ES-I3 (cell line): Measurements from ENCODE around the gene KCNAB2.

Experiments
- H3K36me3 ChIP-seq: 2 replicates; pipeline ENCODE4 v1.6.1; 2013; ENCODE audit warnings: mild to moderate bottlenecking, low read length, control low read depth, moderate library complexity; ENCODE audit not compliant: insufficient read depth
- H3K4me1 ChIP-seq: 2 replicates; pipeline ENCODE4 v1.6.1; 2013; ENCODE audit warnings: mild to moderate bottlenecking, control low read depth, low read length; ENCODE audit not compliant: insufficient read depth
- H3K9ac ChIP-seq: 2 replicates; pipeline ENCODE4 v1.6.1; 2013; ENCODE audit warnings: low read depth, mild to moderate bottlenecking, low read length, moderate library complexity
- H3K9me3 ChIP-seq: 2 replicates; pipeline ENCODE4 v1.6.1; 2013; ENCODE audit warnings: mild to moderate bottlenecking, low read length, moderate library complexity; ENCODE audit not compliant: control insufficient read depth, insufficient read depth

KCNAB2 gene

GRCh38 chr1:6111991-6112689, 66.5 kb downstream of the KCNAB2 start:
- Histone ChIP-seq H3K9me3 (no peaks in the 10 kb centered on the region), H3K36me3 (no peaks in the 10 kb centered on the region), H3K9ac (no peak overlapping the region), H3K4me1 (peaks cover 6% of the 10 kb centered on the region; the same call in 1 of the 2 replicates)

GRCh38 chr1:6112690-6113005, 67.0 kb downstream of the KCNAB2 start:
- no peak overlapping the region for H3K9ac ChIP-seq
- H3K36me3 ChIP-seq = no peaks in the 10 kb centered on the region
- no peaks in the 10 kb centered on the region for H3K9me3 ChIP-seq
- H3K4me1 ChIP-seq = peaks cover 6% of the 10 kb centered on the region; the same call in 1 of the 2 replicates

GRCh38 chr1:6113116-6113515, 67.4 kb downstream of the KCNAB2 start:
- no peak overlapping the region for H3K9ac ChIP-seq
- no peaks in the 10 kb centered on the region for H3K9me3 ChIP-seq
- H3K4me1 ChIP-seq = peaks cover 6% of the 10 kb centered on the region; the same call in 1 of the 2 replicates

GRCh38 chr1:6113745-6114144, 68.1 kb downstream of the KCNAB2 start:
- Histone ChIP-seq H3K9me3 (no peaks in the 10 kb centered on the region), H3K4me1 (peaks cover 6% of the 10 kb centered on the region; the same call in 1 of the 2 replicates), H3K9ac (no peak overlapping the region), H3K36me3 (no peaks in the 10 kb centered on the region)

More at GRCh38 chr1:6113116-6113515, 67.4 kb downstream of the KCNAB2 start:
- H3K36me3 ChIP-seq = no peaks in the 10 kb centered on the region

GRCh38 chr1:6116137-6116536, 70.4 kb downstream of the KCNAB2 start:
- H3K36me3 ChIP-seq = no peaks in the 10 kb centered on the region
- H3K9ac ChIP-seq = no peak overlapping the region
- no peaks in the 10 kb centered on the region for H3K4me1 ChIP-seq
- H3K9me3 ChIP-seq = no peaks in the 10 kb centered on the region

GRCh38 chr1:6117064-6117463, 71.4 kb downstream of the KCNAB2 start:
- Histone ChIP-seq H3K9ac (no peak overlapping the region), H3K4me1 (no peaks in the 10 kb centered on the region), H3K36me3 (no peaks in the 10 kb centered on the region), H3K9me3 (no peaks in the 10 kb centered on the region)

GRCh38 chr1:6117624-6118023, 71.9 kb downstream of the KCNAB2 start:
- Histone ChIP-seq H3K9ac (no peak overlapping the region), H3K9me3 (no peaks in the 10 kb centered on the region), H3K4me1 (no peaks in the 10 kb centered on the region), H3K36me3 (no peaks in the 10 kb centered on the region)

- no peaks in the 10 kb centered on the region for H3K36me3 ChIP-seq
Observed at GRCh38 chr1:6118415-6118814, 72.7 kb downstream of the KCNAB2 start.

GRCh38 chr1:6121021-6121421, 75.3 kb downstream of the KCNAB2 start:
- no peaks in the 10 kb centered on the region for H3K36me3 ChIP-seq
- no peaks in the 10 kb centered on the region for H3K4me1 ChIP-seq
- H3K9me3 ChIP-seq = no peaks in the 10 kb centered on the region
- H3K9ac ChIP-seq = no peak overlapping the region

More at GRCh38 chr1:6118415-6118814, 72.7 kb downstream of the KCNAB2 start:
- H3K9me3 ChIP-seq = no peaks in the 10 kb centered on the region
- H3K9ac ChIP-seq = no peak overlapping the region
- no peaks in the 10 kb centered on the region for H3K4me1 ChIP-seq

- Histone ChIP-seq H3K4me1 (no peaks in the 10 kb centered on the region), H3K9me3 (no peaks in the 10 kb centered on the region), H3K36me3 (no peaks in the 10 kb centered on the region), H3K9ac (no peak overlapping the region)
Observed at GRCh38 chr1:6121651-6122370, 76.1 kb downstream of the KCNAB2 start.

- Histone ChIP-seq H3K4me1 (no peaks in the 10 kb centered on the region), H3K36me3 (no peaks in the 10 kb centered on the region), H3K9ac (no peak overlapping the region), H3K9me3 (no peaks in the 10 kb centered on the region)
Observed at GRCh38 chr1:6123083-6123482, 77.4 kb downstream of the KCNAB2 start.

GRCh38 chr1:6123816-6124215, 78.1 kb downstream of the KCNAB2 start:
- no peaks in the 10 kb centered on the region for H3K9me3 ChIP-seq
- no peaks in the 10 kb centered on the region for H3K36me3 ChIP-seq
- H3K4me1 ChIP-seq = no peaks in the 10 kb centered on the region
- no peak overlapping the region for H3K9ac ChIP-seq

- Histone ChIP-seq H3K9me3 (no peaks in the 10 kb centered on the region), H3K4me1 (no peaks in the 10 kb centered on the region), H3K36me3 (no peaks in the 10 kb centered on the region; the same call in 1 of the 2 replicates), H3K9ac (no peak overlapping the region)
Observed at GRCh38 chr1:6124341-6124740, 78.7 kb downstream of the KCNAB2 start.

- H3K4me1 ChIP-seq = no peaks in the 10 kb centered on the region
- no peaks in the 10 kb centered on the region; the same call in 1 of the 2 replicates for H3K36me3 ChIP-seq
- no peak overlapping the region for H3K9ac ChIP-seq
- no peaks in the 10 kb centered on the region for H3K9me3 ChIP-seq
Observed at GRCh38 chr1:6124746-6125365, 79.2 kb downstream of the KCNAB2 start.

- Histone ChIP-seq H3K9me3 (no peaks in the 10 kb centered on the region), H3K4me1 (no peaks in the 10 kb centered on the region), H3K9ac (no peak overlapping the region), H3K36me3 (no peaks in the 10 kb centered on the region; the same call in 1 of the 2 replicates)
Observed at GRCh38 chr1:6125366-6125765, 79.7 kb downstream of the KCNAB2 start.
